ENCODE results near the gene PRAMEF12. TPM values are rescaled to one million over a fixed set of nuclear protein-coding genes. Genes with fewer than 3 reads are reported as not detected.
"Not testable (repeated sequence)": the region's sequence is repeated elsewhere in the genome, so short reads cannot be mapped to it uniquely, and the experiment has no call there.

Gene PRAMEF12
- total RNA-seq, 1 donor from 2014 or later, result not detected

- no peak for ATAC-seq (ENCODE audit: low read depth)
- Mint-ChIP-seq H3K27me3 (peaks cover 11% of the 10 kb centered on the region), H3K4me3 (no peak overlapping the region), H3K4me1 (no peaks in the 10 kb centered on the region), H3K36me3 (ENCODE audit: low read depth) (no peaks in the 10 kb centered on the region), H3K9me3 (no peaks in the 10 kb centered on the region), H3K27ac (no peak overlapping the region)
- TF ChIP-seq, protein P1, sequence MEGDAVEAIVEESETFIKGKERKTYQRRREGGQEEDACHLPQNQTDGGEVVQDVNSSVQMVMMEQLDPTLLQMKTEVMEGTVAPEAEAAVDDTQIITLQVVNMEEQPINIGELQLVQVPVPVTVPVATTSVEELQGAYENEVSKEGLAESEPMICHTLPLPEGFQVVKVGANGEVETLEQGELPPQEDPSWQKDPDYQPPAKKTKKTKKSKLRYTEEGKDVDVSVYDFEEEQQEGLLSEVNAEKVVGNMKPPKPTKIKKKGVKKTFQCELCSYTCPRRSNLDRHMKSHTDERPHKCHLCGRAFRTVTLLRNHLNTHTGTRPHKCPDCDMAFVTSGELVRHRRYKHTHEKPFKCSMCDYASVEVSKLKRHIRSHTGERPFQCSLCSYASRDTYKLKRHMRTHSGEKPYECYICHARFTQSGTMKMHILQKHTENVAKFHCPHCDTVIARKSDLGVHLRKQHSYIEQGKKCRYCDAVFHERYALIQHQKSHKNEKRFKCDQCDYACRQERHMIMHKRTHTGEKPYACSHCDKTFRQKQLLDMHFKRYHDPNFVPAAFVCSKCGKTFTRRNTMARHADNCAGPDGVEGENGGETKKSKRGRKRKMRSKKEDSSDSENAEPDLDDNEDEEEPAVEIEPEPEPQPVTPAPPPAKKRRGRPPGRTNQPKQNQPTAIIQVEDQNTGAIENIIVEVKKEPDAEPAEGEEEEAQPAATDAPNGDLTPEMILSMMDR (IDR thresholded peaks at IDR 0.05), result no peak
- CTCF ChIA-PET, result interaction anchor here (1.0 kb wide), 1 partner anchor 15 kb away, joined by 3 read pairs; no protein-coding TSS in a partner anchor
- intact Hi-C loops (cut with micrococcal nuclease), result no loop called here
- DNase-seq, result no peak
- POLR2A ChIA-PET, result no interaction called here
Measured at GRCh38 chr1:12775443-12775842, 1.9 kb downstream of the PRAMEF12 start.

DNA sequence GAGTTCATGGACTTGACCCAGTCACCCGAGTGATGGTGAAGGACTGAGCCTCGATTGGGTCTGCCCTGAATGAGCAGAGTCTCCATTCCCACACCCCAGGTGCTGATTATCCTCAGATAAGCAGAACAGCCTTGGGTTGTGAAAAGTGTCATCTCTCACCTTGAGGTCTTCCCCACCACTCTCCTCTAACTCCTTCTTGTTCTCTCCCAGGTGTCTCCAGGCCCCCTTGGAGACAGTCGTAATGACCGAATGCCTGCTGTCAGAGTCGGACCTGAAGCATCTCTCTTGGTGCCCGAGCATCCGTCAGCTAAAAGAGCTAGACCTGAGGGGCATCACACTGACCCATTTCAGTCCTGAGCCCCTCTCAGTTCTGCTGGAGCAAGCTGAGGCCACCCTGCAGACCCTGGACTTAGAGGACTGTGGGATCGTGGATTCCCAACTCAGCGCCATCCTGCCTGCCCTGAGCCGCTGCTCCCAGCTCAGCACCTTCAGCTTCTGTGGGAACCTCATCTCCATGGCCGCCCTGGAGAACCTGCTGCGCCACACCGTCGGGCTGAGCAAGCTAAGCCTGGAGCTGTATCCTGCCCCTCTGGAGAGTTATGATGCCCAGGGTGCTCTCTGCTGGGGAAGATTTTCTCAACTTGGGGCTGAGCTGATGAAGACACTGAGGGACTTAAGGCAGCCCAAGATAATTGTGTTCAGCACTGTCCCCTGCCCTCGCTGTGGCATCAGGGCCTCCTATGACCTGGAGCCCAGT is 3.4 kb downstream of the PRAMEF12 start:
- ChIA-PET POLR2A (no interaction called here), CTCF (no interaction called here)
- no peak for DNase-seq
- no peak overlapping the region for H3K27ac Mint-ChIP-seq
- H3K27me3 Mint-ChIP-seq, result peaks cover 11% of the 10 kb centered on the region
- no peak for ATAC-seq (ENCODE audit: low read depth)
- H3K4me3 Mint-ChIP-seq, result no peak overlapping the region
- intact Hi-C loops (cut with micrococcal nuclease), result no loop called here
- H3K9me3 Mint-ChIP-seq, result no peaks in the 10 kb centered on the region
- TF ChIP-seq, protein P1 (IDR thresholded peaks at IDR 0.05), result no peak
- H3K36me3 Mint-ChIP-seq (ENCODE audit: low read depth), result no peaks in the 10 kb centered on the region
- no peaks in the 10 kb centered on the region for H3K4me1 Mint-ChIP-seq

- DNase-seq, result no peak
- Mint-ChIP-seq H3K4me1 (no peaks in the 10 kb centered on the region), H3K36me3 (ENCODE audit: low read depth) (no peaks in the 10 kb centered on the region), H3K9me3 (no peaks in the 10 kb centered on the region), H3K27me3 (peaks cover 7% of the 10 kb centered on the region), H3K27ac (no peak overlapping the region), H3K4me3 (no peak overlapping the region)
- ChIA-PET POLR2A (no interaction called here), CTCF (no interaction called here)
- TF ChIP-seq, protein P1 (IDR thresholded peaks at IDR 0.05), result no peak
- ATAC-seq (ENCODE audit: low read depth), result no peak
- intact Hi-C loops (cut with micrococcal nuclease), result no loop called here
Measured at GRCh38 chr1:12778061-12778460, 4.5 kb downstream of the PRAMEF12 start.

DNA sequence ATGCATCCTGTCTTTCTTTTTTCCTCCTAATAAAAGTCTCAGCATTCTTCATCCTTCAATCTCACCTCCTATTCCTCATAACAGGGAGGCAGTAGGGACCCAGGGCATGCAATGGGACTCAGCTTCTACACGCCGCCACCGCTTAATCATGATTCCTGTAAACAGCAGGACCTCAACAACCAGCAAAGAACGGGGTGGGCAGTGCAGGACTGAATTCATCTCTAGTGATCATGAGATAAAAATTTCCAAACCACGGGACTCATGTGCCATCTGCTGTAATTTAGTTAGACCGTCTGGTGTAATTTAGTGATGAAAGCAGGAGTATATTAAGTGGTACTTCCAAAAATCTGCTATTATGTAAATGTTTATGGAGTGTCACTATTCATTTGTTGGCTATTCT is 5.4 kb downstream of the PRAMEF12 start:
- ChIA-PET POLR2A (no interaction called here), CTCF (no interaction called here)
- no peak for DNase-seq
- TF ChIP-seq, protein P1 (IDR thresholded peaks at IDR 0.05), result no peak
- intact Hi-C loops (cut with micrococcal nuclease), result no loop called here
- H3K4me3 Mint-ChIP-seq, result no peak overlapping the region
- H3K9me3 Mint-ChIP-seq, result peaks cover 4% of the 10 kb centered on the region
- H3K36me3 Mint-ChIP-seq (ENCODE audit: low read depth), result no peaks in the 10 kb centered on the region
- H3K27me3 Mint-ChIP-seq, result peaks cover 6% of the 10 kb centered on the region
- no peaks in the 10 kb centered on the region for H3K4me1 Mint-ChIP-seq
- ATAC-seq (ENCODE audit: low read depth), result no peak
- H3K27ac Mint-ChIP-seq, result no peak overlapping the region

- H3K27me3 Mint-ChIP-seq; ATAC-seq (ENCODE audit: low read depth); H3K4me3 Mint-ChIP-seq; intact Hi-C loops (cut with micrococcal nuclease); CTCF ChIA-PET; H3K4me1 Mint-ChIP-seq; H3K27ac Mint-ChIP-seq; DNase-seq; H3K36me3 Mint-ChIP-seq (ENCODE audit: low read depth); POLR2A ChIA-PET: not testable (repeated sequence)
- H3K9me3 Mint-ChIP-seq, result peaks cover 12% of the 10 kb centered on the region
Measured at GRCh38 chr1:12781488-12781887, 8.0 kb downstream of the PRAMEF12 start.

DNA sequence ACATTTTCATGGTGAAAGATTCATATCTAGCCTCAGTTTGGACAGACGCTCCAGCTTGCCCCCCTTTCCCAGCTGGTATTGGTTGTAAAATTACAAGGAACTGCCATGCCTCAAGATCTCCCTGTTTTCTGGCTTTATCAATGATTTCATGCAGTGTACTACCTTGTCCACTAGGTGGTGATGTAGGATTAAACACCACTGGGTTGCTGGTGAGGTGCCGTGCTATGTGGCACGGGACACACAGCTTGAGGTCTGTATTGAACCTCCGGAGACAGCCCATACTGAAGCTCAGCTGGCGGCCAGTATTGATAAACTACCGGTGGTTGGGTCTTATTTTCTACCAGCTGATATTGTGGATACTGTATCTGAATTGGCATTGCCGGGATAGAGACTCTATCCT is 10.2 kb downstream of the PRAMEF12 start:
- H3K4me3 Mint-ChIP-seq; H3K4me1 Mint-ChIP-seq; POLR2A ChIA-PET; H3K36me3 Mint-ChIP-seq (ENCODE audit: low read depth); intact Hi-C loops (cut with micrococcal nuclease); H3K27me3 Mint-ChIP-seq; CTCF ChIA-PET; H3K27ac Mint-ChIP-seq; ATAC-seq (ENCODE audit: low read depth); DNase-seq: not testable (repeated sequence)
- H3K9me3 Mint-ChIP-seq, result peaks cover 14% of the 10 kb centered on the region

- H3K27me3 Mint-ChIP-seq; H3K4me1 Mint-ChIP-seq; H3K36me3 Mint-ChIP-seq (ENCODE audit: low read depth); intact Hi-C loops (cut with micrococcal nuclease); DNase-seq; H3K27ac Mint-ChIP-seq; H3K4me3 Mint-ChIP-seq; ATAC-seq (ENCODE audit: low read depth); CTCF ChIA-PET; POLR2A ChIA-PET: not testable (repeated sequence)
- H3K9me3 Mint-ChIP-seq, result peaks cover 14% of the 10 kb centered on the region
Measured at GRCh38 chr1:12784729-12785128, 11.2 kb downstream of the PRAMEF12 start.

GRCh38 chr1:12791097-12791496 is 17.6 kb downstream of the PRAMEF12 start, which contains the start of gene PRAMEF1:
Gene PRAMEF1 (plus strand): TSS chr1:12791397. CDS start chr1:12793228, 1,831 bp downstream.
- POLR2A ChIA-PET; intact Hi-C loops (cut with micrococcal nuclease): not testable (repeated sequence)

More at GRCh38 chr1:12791097-12791496, 17.6 kb downstream of the PRAMEF12 start, which contains the start of gene PRAMEF1:
- H3K27ac Mint-ChIP-seq; CTCF ChIA-PET; H3K9me3 Mint-ChIP-seq; H3K36me3 Mint-ChIP-seq (ENCODE audit: low read depth); ATAC-seq (ENCODE audit: low read depth); DNase-seq; H3K4me1 Mint-ChIP-seq; H3K4me3 Mint-ChIP-seq; H3K27me3 Mint-ChIP-seq: not testable (repeated sequence)

Measured in activated B cell treated with CpG ODN at 0.5 μM for 24 hours (primary cell).